Sigmoid colon (tissue), 4 donors: ENCODE results near the gene NUP214.

Source experiments
- EP300 ChIP-seq, 4 donors: sonication (generic); formaldehyde crosslinking; IDR thresholded peaks; one replicate each; pipeline ENCODE4 v1.6.1; 2017; ENCODE audit warnings: antibody characterized with exemption in 4 of 4
- POLR2A ChIP-seq, 2 donors: fragments of 450-650 bp; IDR thresholded peaks; one replicate each; pipeline ENCODE4 v1.6.1; 2016; ENCODE audit warnings: antibody characterized with exemption in 2 of 2, mild to moderate bottlenecking in 2 of 2, moderate library complexity in 2 of 2
- POLR2AphosphoS5 ChIP-seq, 4 donors: sonication (generic); formaldehyde crosslinking; IDR thresholded peaks; one replicate each; pipeline ENCODE4 v1.6.1; 2017; ENCODE audit warnings: antibody characterized with exemption in 4 of 4
- TF ChIP-seq, protein P1 (sequence below), 4 experiments: fragments of 450-650 bp in 3 of 4; fragments of 200-600 bp in 1 of 4; IDR thresholded peaks; one replicate each; pipeline ENCODE4 v1.5.1; 2016 to 2019; ENCODE audit warnings: antibody characterized with exemption in 4 of 4, mild to moderate bottlenecking in 3 of 4, moderate library complexity in 2 of 4

DNA sequence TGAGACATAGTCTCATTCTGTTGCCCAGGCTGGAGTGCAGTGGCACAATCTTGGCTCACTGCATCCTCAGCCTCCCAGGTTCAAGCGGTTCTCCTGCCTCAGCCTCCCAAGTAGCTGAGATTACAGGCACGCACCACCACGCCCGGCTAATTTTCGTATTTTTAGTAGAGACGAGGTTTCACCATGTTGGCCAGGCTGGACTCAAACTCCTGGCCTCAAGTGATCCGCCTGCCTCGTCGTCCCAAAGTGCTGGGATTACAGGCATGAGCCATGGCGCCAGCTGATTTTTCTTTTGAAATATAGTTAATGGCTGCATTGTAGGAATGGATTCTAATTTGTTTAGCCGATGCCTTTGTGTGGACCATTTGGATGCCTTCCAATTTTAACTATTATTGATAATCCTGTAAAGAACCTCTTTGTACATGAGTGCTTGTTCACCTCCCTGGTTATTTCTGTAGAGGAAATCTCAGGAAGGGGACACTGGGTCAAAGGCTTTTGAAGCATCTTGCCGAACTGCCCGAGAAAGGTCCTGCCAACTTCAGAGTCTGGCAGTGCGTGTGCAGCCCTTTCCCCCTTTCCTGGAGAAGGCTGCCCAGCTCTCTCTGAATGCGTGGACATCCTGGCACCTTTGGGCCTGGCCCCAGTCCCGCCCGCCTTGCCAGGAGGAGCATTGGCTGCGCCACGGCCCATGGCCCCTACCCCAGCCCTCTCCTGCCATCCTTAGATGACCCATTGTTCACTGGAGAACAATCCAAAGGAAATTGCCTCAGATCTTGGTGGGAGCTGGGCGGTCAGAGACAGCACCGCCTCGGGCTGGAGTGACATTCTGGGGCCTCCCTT, 8.9 kb upstream of the NUP214 start:
- TF ChIP-seq, protein P1, sequence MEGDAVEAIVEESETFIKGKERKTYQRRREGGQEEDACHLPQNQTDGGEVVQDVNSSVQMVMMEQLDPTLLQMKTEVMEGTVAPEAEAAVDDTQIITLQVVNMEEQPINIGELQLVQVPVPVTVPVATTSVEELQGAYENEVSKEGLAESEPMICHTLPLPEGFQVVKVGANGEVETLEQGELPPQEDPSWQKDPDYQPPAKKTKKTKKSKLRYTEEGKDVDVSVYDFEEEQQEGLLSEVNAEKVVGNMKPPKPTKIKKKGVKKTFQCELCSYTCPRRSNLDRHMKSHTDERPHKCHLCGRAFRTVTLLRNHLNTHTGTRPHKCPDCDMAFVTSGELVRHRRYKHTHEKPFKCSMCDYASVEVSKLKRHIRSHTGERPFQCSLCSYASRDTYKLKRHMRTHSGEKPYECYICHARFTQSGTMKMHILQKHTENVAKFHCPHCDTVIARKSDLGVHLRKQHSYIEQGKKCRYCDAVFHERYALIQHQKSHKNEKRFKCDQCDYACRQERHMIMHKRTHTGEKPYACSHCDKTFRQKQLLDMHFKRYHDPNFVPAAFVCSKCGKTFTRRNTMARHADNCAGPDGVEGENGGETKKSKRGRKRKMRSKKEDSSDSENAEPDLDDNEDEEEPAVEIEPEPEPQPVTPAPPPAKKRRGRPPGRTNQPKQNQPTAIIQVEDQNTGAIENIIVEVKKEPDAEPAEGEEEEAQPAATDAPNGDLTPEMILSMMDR (IDR thresholded peaks at IDR 0.05), result no peak
- TF ChIP-seq POLR2A (IDR thresholded peaks at IDR 0.05) (no peak), POLR2AphosphoS5 (IDR thresholded peaks at IDR 0.05) (no peak), EP300 (IDR thresholded peaks at IDR 0.05) (no peak)
